GM18867 (cell line): ENCODE results near the gene CENPM.

Experiments used
- ATAC-seq: cut with Tn5 transposase; IDR thresholded peaks from one replicate; pipeline ENCODE4 v1.9.1; 2021; ENCODE audit warnings: mild to moderate bottlenecking, moderate library complexity; ENCODE audit not compliant: unreplicated experiment

CENPM gene

GRCh38 chr22:41900652-41901312 lies 46.2 kb downstream of the CENPM start:
- ATAC-seq = no peak

DNA sequence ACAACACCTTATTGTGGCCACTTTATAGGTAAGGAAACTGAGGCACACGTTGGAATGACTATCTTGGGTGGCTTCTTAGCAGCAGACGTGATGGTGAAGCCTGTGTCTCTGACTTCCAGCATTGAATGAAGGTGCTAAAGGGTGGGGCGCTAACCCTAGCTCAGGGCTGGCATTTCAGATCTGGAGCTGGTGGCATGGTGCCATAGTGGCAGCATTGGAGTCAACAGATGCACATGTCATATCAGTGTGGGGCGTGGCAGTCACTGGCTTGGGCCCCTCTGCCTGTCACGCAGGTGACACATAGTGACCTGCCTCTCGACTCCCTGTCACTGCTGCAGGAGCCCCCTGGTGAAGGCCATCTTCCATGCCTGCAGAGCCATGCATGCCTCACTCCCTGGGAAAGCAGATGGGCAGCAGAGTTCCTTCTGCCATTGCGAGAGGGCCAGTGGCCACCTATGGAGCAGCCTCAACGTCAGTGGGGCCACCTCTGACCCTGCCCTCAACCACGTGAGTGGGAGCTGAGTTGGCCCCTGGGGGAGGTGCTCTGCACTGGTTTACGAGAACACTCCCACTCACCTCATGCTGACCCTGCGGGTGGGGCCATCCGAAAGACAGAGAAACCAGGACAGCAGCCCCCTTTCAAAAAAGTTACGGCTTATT lies 46.8 kb downstream of the CENPM start:
- no peak for ATAC-seq

GRCh38 chr22:41899110-41899509 lies 47.8 kb downstream of the CENPM start:
- no peak for ATAC-seq

GRCh38 chr22:41898645-41899044 lies 48.3 kb downstream of the CENPM start:
- ATAC-seq = no peak

- ATAC-seq = no peak
Observed at GRCh38 chr22:41893591-41894375, 53.2 kb downstream of the CENPM start.

GRCh38 chr22:41892721-41893120 lies 54.2 kb downstream of the CENPM start:
- no peak for ATAC-seq

DNA sequence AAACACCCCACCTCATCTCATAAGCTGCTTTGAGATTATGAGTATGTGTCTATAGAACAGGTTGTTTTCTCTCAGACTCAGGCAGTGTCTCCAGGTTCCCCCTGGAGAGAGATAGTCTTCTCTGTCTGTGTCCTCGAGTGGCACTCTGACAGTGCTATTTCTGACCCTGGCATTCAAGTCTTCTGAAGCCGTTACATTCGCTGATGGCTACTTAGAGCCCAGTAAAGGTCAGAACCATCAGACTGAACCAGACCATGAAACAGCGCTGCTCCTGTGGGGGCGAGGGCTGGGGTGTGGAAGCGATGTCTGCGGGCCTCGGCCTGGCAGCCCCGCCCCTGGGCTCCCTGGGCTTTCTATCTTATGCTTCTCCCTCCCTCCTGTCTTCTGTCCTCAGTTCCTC lies 55.5 kb downstream of the CENPM start:
- no peak for ATAC-seq
